Heart right ventricle (tissue), 16 donors: Measurements from ENCODE around the gene USP22. TPM values are rescaled to one million over a fixed set of nuclear protein-coding genes. Genes with fewer than 3 reads are reported as not detected.

Experiments
- ATAC-seq, 8 donors: fragments of 200-7000 bp; cut with Tn5 transposase; one replicate each; pipeline ENCODE4 v1.9.1; 2020; ENCODE audit warnings: mild to moderate bottlenecking in 8 of 8, moderate library complexity in 8 of 8, moderate number of reproducible peaks in 1 of 8
- DNase-seq, 2 donors: peaks; one replicate each; pipeline ENCODE4 v3.0.0-alpha.2; 2020
- H3K27ac ChIP-seq, 10 donors: fragments of 200-600 bp; sonication (generic) in 2 of 10; one replicate each; pipeline versions ENCODE4 v1.5.0 to v1.8.0; 2020 to 2022; ENCODE audit warnings: mild to moderate bottlenecking in 3 of 10
- H3K27me3 ChIP-seq, 7 donors: fragments of 200-600 bp; one replicate each; pipeline ENCODE4 v1.8.0; 2021 to 2022; ENCODE audit warnings: mild to moderate bottlenecking in 2 of 7
- H3K36me3 ChIP-seq, 9 donors: fragments of 200-600 bp; sonication (generic) in 1 of 9; one replicate each; pipeline versions ENCODE4 v1.5.0 to v1.8.0; 2020 to 2022; ENCODE audit warnings: mild to moderate bottlenecking in 2 of 9
- H3K4me1 ChIP-seq, 9 donors: fragments of 200-600 bp; sonication (generic) in 1 of 9; one replicate each; pipeline versions ENCODE4 v1.5.0 to v1.8.0; 2020 to 2022; ENCODE audit warnings: mild to moderate bottlenecking in 4 of 9
- H3K4me3 ChIP-seq, 10 donors: fragments of 200-600 bp; sonication (generic) in 2 of 10; one replicate each; pipeline versions ENCODE4 v1.5.0 to v1.8.0; 2020 to 2022; ENCODE audit warnings: mild to moderate bottlenecking in 7 of 10, moderate library complexity in 2 of 10
- H3K9me3 ChIP-seq, 11 donors: fragments of 200-600 bp in 10 of 11; sonication (generic) in 2 of 11; one replicate each; pipeline versions ENCODE4 v1.5.0 to v1.8.0; 2013 to 2022; ENCODE audit warnings: mild to moderate bottlenecking in 2 of 11, control low read depth in 1 of 11, moderate library complexity in 1 of 11
- WGBS, 2 donors: extraction: QIAGEN DNeasy Blood & Tissue Kit; methylation state at CpG; one replicate each; pipeline ENCODE4 v1.1.7; 2013; ENCODE audit warnings: inconsistent platforms in 1 of 2; 5-methylcytosine and 5-hydroxymethylcytosine counted together
- intact Hi-C, 10 donors: fragments of 100-400 bp; cut with DNase I; formaldehyde crosslinking; loops; one replicate each; pipeline versions ENCODE4 v1.11.1 to v1.14.2; 2022
- polyA plus RNA-seq, 2 donors: library from polyadenylated mRNA; stranded (reverse); fragments of 200-250 nt; gene quantifications; one replicate each; pipeline ENCODE4 v1.2.3, GENCODE V29; 2013
- total RNA-seq, 10 donors: library from RNA; stranded (reverse); fragmentation: NEBNext Ultra II Directional in 3 of 10; extraction: Animal tissue kit (Norgen Biotek cat#: 25700) in 3 of 10; gene quantifications; one replicate each; pipeline versions ENCODE4 v1.2.1 to v1.2.4, GENCODE V29; 2021 to 2023
- TF ChIP-seq, protein P1 (sequence below), 9 donors: fragments of 200-600 bp; sonication (generic) in 2 of 9; IDR thresholded peaks; one replicate each; pipeline versions ENCODE4 v1.5.0 to v1.8.0; 2021 to 2022; ENCODE audit warnings: antibody characterized with exemption in 9 of 9, mild to moderate bottlenecking in 5 of 9, moderate library complexity in 1 of 9
- donor health status: Arrhythmogenic right ventricular cardiomyopathy.
- donor health status: ischemic (EF 13 %, LVEDD 7.1; RV severe dilation, severe dysfunction).
- donor health status: healthy with polysubstance abuse.
- donor health status: DM: no; HTN: yes; CAD: no.
- donor health status: DM: no; HTN: no; CAD: no.
- donor health status: ischemic (EF 25% LVEDD 6.9; RV normal size, moderate dysfunction).
- donor health status: ischemic (EF 25% LVEDD 5.7; RV mildly dilated, moderate dysfunction).
- donor health status: healthy.
- donor health status: DM: yes; HTN: yes; CAD: no.
- donor health status: Ischemic cardiomyopathy.
- donor health status: ischemic (EF 35%, LVEDD 5.7; RV mildly dilated, moderate dysfunction).
- donor health status: nonischemic (EF 11% LVEDD 7.7; RV severe dilation, severe dysfunction).
- donor health status: DM: yes; HTN: yes; CAD: no.
- donor health status: PGD.
- donor health status: ischemic (EF 29% LVEDD 5.4; RV normal size, mild dysfunction).
- donor health status: nonischemic (EF 23%, LVEDD 6.1; RV moderate dilation, normal function).

USP22 gene
- total and polyA plus RNA-seq, 12 donors: 26.6 to 218 (median 173) TPM

DNA sequence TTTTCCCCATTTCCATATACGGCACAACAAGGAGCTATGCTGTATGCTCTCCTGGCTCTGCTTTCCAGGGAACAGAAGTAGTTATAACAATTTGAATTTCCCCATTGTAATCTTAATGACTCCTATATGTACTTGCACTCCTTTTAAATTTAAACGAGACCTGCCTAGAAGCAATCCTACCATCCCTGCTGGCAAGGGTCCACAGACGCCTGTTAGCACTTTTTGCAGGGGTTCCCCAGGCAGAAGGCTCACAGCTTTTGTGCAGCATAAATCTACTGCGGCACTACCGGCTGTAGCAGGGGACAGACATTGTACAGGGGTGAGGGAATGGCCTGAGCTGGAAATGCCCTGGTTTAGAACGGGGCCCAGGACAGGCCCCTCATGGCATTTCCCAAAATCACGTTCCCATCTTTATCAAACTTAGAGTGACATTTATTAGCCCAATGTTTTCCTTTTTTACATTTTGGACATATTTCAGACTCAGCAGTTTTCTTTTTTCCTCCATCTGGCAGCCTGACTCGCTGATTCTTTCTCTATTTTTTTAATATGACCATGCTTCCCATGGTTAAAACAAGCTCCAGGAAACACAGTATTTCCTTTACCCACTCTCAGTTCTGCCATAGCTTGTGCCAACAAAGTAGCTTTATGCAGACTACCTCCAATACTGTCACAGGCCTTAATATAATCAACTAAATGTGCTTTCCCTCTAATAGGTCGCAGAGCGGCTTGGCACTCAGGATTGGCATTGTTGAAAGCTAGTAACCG, 35.4 kb upstream of the USP22 start:
- H3K27ac ChIP-seq: no peak overlapping the region
- intact Hi-C loops: no loop called here
- ATAC-seq: no peak
- DNase-seq: no peak
- 68 to 75% methylated on average over 11 of the region's 11 CpGs for WGBS, 2 donors
- no peak overlapping the region for H3K4me3 ChIP-seq
- no peaks in the 10 kb centered on the region for H3K27me3 ChIP-seq
- no peaks in the 10 kb centered on the region for H3K9me3 ChIP-seq
- H3K36me3 ChIP-seq: no peaks in the 10 kb centered on the region
- TF ChIP-seq, protein P1, sequence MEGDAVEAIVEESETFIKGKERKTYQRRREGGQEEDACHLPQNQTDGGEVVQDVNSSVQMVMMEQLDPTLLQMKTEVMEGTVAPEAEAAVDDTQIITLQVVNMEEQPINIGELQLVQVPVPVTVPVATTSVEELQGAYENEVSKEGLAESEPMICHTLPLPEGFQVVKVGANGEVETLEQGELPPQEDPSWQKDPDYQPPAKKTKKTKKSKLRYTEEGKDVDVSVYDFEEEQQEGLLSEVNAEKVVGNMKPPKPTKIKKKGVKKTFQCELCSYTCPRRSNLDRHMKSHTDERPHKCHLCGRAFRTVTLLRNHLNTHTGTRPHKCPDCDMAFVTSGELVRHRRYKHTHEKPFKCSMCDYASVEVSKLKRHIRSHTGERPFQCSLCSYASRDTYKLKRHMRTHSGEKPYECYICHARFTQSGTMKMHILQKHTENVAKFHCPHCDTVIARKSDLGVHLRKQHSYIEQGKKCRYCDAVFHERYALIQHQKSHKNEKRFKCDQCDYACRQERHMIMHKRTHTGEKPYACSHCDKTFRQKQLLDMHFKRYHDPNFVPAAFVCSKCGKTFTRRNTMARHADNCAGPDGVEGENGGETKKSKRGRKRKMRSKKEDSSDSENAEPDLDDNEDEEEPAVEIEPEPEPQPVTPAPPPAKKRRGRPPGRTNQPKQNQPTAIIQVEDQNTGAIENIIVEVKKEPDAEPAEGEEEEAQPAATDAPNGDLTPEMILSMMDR (IDR thresholded peaks at IDR 0.05): no peak
- H3K4me1 ChIP-seq: peaks cover 0 to 23% (median 0%) of the 10 kb centered on the region in 9 donors

DNA sequence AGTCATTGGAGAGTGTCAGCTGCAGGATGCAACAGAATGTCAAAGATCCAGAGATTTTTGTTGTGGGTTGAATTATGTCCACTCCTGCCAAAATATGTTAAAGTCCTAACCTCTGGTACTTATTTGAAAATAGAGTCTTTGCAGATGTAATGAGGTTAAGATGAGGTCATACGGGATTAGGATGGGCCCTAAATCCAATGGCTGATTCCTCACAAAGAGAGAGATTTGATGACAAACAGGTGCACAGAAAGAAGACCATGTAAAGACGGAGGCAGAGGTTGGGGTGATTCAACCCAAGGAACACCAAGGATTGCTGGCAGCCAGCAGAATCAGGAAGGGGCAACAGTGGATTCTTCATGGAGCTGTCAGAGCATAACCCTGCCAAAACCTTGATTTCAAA, 34.5 kb upstream of the USP22 start:
- no peaks in the 10 kb centered on the region for H3K36me3 ChIP-seq
- no peaks in the 10 kb centered on the region for H3K27me3 ChIP-seq
- peaks cover 0 to 23% (median 0%) of the 10 kb centered on the region in 9 donors for H3K4me1 ChIP-seq
- TF ChIP-seq, protein P1 (IDR thresholded peaks at IDR 0.05): no peak
- no peak overlapping the region for H3K27ac ChIP-seq
- no peak for ATAC-seq
- H3K9me3 ChIP-seq: no peaks in the 10 kb centered on the region
- DNase-seq: no peak
- intact Hi-C loops: no loop called here
- no peak overlapping the region for H3K4me3 ChIP-seq
- WGBS, 2 donors: 61 to 95% methylated on average over 2 of the region's 2 CpGs

DNA sequence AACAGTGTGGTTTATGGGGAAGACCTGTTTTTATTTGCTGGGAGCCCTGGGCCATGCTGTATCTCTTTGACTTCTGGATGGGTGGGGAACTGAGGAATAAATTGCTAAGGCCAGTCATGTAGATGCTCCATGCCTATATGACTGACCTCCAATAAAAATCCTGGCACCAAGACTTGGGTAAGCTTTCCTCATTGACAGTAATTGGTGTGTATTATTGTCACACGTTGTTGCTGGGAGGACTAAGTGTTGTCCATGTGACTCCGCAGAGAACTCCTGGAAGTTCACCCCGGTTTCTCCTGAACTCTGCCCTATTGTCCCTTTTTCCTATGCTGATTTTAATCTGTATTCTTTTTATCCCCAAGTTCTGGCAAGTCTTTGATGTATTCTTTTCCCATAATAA, 33.4 kb upstream of the USP22 start:
- H3K27ac ChIP-seq: peak overlapping the region in 2 of 10 donors; percentile 46 to 56
- 77 to 87% methylated on average over 3 of the region's 3 CpGs for WGBS, 2 donors
- H3K9me3 ChIP-seq: no peaks in the 10 kb centered on the region
- H3K36me3 ChIP-seq: no peaks in the 10 kb centered on the region
- TF ChIP-seq, protein P1 (IDR thresholded peaks at IDR 0.05): no peak
- H3K27me3 ChIP-seq: no peaks in the 10 kb centered on the region
- DNase-seq (no peak), ATAC-seq (no peak)
- intact Hi-C loops: no loop called here
- H3K4me3 ChIP-seq: peak overlapping the region in 1 of 10 donors; percentile 1
- peaks cover 0 to 23% (median 0%) of the 10 kb centered on the region in 9 donors for H3K4me1 ChIP-seq

DNA sequence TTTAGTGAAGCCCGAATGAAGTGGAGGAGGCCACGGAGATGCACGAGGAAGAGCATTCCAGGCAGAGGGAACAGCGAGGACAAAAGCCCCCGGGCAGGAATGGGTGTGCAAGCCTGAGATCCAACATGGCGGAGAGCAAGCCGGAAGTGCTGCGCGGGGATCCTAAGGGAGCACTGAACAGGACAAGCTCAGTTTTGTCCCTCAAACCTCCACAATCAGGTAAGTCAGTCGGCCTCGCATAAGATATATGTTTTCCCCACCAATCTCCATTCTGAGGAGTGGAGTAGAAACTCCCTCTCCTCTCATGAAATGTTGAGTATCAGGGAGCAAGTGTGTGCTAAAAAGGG, 32.9 kb upstream of the USP22 start:
- DNase-seq (no peak), ATAC-seq (peak in 4 of 8 donors; percentile 8 to 67 (median 32))
- H3K27ac ChIP-seq: peak overlapping the region in 4 of 10 donors; percentile 46 to 56 (median 53)
- no peaks in the 10 kb centered on the region for H3K36me3 ChIP-seq
- H3K9me3 ChIP-seq: no peaks in the 10 kb centered on the region
- 76 to 78% methylated on average over 11 of the region's 11 CpGs for WGBS, 2 donors
- H3K4me3 ChIP-seq: peak overlapping the region in 1 of 10 donors; percentile 1
- TF ChIP-seq, protein P1 (IDR thresholded peaks at IDR 0.05): no peak
- intact Hi-C loops: no loop called here
- H3K27me3 ChIP-seq: no peaks in the 10 kb centered on the region
- peaks cover 0 to 23% (median 0%) of the 10 kb centered on the region in 9 donors for H3K4me1 ChIP-seq
